Measurements from ENCODE around the gene ANKS1A. TPM values are rescaled to one million over a fixed set of nuclear protein-coding genes. Genes with fewer than 3 reads are reported as not detected.

Gene ANKS1A
- total and polyA plus RNA-seq, 2 experiments from 2014 or later: 12.1 to 31.9 TPM

DNA sequence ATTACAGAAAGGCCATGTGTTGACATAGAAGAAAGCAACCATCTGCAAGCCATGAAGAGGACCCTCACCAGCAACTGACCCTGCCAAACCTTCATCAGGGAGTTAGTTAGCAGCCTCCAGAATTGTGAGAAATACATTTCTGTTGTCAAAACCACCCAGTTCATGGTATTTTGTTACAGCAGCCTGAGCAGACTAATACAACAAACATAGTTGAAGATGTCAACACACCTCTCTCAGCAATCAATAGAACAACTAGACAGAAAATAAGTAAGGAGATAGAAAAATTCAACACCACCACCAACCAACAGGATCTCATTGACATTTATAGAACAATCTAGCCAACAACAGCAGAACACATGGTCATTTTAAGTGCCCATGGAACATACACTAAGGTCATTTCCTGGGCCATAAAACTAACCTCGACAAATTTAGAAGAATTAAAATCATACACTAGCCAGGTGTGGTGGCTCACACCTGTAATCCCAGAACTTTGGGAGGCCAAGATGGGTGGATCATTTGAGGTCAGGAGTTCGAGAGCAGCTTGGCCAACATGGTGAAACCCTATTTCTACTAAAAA is 219.3 kb downstream of the ANKS1A start:
- ATAC-seq: no peak
- Histone ChIP-seq H4K20me1 (replicated peaks; ENCODE audit: insufficient read depth) (no peaks in the 10 kb centered on the region), H3K27me3 (ENCODE audit: insufficient read depth) (no peaks in the 10 kb centered on the region), H2AFZ (no peak overlapping the region), H3K79me2 (replicated peaks; ENCODE audit: insufficient read depth) (no peaks in the 10 kb centered on the region), H3F3A (replicated peaks; ENCODE audit: low read depth) (no peaks in the 10 kb centered on the region), H3K27ac (ENCODE audit: low read depth) (no peak overlapping the region), H3K4me1 (ENCODE audit: insufficient read depth) (peaks cover 7% of the 10 kb centered on the region; the same call in 1 of the 2 replicates), H3K4me3 (no peak overlapping the region), H3K9me2 (ENCODE audit: insufficient read depth) (no peaks in the 10 kb centered on the region), H3K36me3 (ENCODE audit: insufficient read depth) (no peaks in the 10 kb centered on the region), H3K4me2 (no peak overlapping the region)
- Mint-ChIP-seq H3K27me3 (ENCODE audit: insufficient read depth, low read depth, poor library complexity) (no peaks in the 10 kb centered on the region), H3K9me3 (peaks cover 6% of the 10 kb centered on the region; the same call in 1 of the 3 replicates), H3K4me1 (no peaks in the 10 kb centered on the region; the same call in 2 of the 3 replicates), H3K36me3 (ENCODE audit: low read depth) (no peaks in the 10 kb centered on the region), H3K4me3 (no peak overlapping the region), H3K27ac (no peak overlapping the region)
- no peak for DNase-seq (ENCODE audit: low spot score)
- TF ChIP-seq POLR2AphosphoS5 (IDR thresholded peaks at IDR 0.05; ENCODE audit: low read depth) (no peak), ZNF331 (CRISPR knock-in tag; IDR thresholded peaks at IDR 0.05; ENCODE audit: low read depth) (no peak)

DNA sequence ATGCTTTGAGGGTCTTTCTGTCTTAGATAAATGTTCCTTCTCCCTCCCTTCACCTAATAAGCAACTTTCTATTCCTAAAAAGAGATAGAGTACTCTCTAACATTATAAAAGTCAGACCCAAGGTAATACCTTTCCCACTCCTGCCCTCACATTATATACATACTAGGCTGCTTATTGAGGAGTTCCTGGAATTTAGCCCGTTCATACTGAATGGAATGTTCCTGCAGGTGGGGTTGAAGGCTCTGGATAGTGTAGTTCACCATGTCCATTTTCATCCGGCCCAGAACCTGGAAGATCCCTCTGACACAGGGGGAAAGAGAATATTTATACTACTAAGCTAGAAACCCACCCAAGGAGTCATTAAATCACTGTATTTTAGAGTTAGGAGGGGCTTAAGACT is 231.7 kb downstream of the ANKS1A start:
- Histone ChIP-seq H3K27ac (ENCODE audit: low read depth) (no peak overlapping the region), H2AFZ (no peak overlapping the region), H3K4me1 (ENCODE audit: insufficient read depth) (no peaks in the 10 kb centered on the region), H3K79me2 (replicated peaks; ENCODE audit: insufficient read depth) (no peaks in the 10 kb centered on the region), H3K36me3 (ENCODE audit: insufficient read depth) (no peaks in the 10 kb centered on the region), H3K9me2 (ENCODE audit: insufficient read depth) (no peaks in the 10 kb centered on the region), H3K4me3 (no peak overlapping the region), H4K20me1 (replicated peaks; ENCODE audit: insufficient read depth) (no peaks in the 10 kb centered on the region), H3K4me2 (no peak overlapping the region), H3K27me3 (ENCODE audit: insufficient read depth) (no peaks in the 10 kb centered on the region), H3F3A (replicated peaks; ENCODE audit: low read depth) (no peaks in the 10 kb centered on the region)
- Mint-ChIP-seq H3K4me1 (no peaks in the 10 kb centered on the region), H3K27ac (no peak overlapping the region), H3K4me3 (no peak overlapping the region), H3K27me3 (ENCODE audit: insufficient read depth, low read depth, poor library complexity) (peaks cover 2% of the 10 kb centered on the region), H3K9me3 (no peaks in the 10 kb centered on the region), H3K36me3 (ENCODE audit: low read depth) (no peaks in the 10 kb centered on the region)
- ATAC-seq (no peak), DNase-seq (ENCODE audit: low spot score) (no peak)
- TF ChIP-seq, protein P1, sequence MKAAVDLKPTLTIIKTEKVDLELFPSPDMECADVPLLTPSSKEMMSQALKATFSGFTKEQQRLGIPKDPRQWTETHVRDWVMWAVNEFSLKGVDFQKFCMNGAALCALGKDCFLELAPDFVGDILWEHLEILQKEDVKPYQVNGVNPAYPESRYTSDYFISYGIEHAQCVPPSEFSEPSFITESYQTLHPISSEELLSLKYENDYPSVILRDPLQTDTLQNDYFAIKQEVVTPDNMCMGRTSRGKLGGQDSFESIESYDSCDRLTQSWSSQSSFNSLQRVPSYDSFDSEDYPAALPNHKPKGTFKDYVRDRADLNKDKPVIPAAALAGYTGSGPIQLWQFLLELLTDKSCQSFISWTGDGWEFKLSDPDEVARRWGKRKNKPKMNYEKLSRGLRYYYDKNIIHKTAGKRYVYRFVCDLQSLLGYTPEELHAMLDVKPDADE (IDR thresholded peaks at IDR 0.05): no peak
- TF ChIP-seq, protein P2, sequence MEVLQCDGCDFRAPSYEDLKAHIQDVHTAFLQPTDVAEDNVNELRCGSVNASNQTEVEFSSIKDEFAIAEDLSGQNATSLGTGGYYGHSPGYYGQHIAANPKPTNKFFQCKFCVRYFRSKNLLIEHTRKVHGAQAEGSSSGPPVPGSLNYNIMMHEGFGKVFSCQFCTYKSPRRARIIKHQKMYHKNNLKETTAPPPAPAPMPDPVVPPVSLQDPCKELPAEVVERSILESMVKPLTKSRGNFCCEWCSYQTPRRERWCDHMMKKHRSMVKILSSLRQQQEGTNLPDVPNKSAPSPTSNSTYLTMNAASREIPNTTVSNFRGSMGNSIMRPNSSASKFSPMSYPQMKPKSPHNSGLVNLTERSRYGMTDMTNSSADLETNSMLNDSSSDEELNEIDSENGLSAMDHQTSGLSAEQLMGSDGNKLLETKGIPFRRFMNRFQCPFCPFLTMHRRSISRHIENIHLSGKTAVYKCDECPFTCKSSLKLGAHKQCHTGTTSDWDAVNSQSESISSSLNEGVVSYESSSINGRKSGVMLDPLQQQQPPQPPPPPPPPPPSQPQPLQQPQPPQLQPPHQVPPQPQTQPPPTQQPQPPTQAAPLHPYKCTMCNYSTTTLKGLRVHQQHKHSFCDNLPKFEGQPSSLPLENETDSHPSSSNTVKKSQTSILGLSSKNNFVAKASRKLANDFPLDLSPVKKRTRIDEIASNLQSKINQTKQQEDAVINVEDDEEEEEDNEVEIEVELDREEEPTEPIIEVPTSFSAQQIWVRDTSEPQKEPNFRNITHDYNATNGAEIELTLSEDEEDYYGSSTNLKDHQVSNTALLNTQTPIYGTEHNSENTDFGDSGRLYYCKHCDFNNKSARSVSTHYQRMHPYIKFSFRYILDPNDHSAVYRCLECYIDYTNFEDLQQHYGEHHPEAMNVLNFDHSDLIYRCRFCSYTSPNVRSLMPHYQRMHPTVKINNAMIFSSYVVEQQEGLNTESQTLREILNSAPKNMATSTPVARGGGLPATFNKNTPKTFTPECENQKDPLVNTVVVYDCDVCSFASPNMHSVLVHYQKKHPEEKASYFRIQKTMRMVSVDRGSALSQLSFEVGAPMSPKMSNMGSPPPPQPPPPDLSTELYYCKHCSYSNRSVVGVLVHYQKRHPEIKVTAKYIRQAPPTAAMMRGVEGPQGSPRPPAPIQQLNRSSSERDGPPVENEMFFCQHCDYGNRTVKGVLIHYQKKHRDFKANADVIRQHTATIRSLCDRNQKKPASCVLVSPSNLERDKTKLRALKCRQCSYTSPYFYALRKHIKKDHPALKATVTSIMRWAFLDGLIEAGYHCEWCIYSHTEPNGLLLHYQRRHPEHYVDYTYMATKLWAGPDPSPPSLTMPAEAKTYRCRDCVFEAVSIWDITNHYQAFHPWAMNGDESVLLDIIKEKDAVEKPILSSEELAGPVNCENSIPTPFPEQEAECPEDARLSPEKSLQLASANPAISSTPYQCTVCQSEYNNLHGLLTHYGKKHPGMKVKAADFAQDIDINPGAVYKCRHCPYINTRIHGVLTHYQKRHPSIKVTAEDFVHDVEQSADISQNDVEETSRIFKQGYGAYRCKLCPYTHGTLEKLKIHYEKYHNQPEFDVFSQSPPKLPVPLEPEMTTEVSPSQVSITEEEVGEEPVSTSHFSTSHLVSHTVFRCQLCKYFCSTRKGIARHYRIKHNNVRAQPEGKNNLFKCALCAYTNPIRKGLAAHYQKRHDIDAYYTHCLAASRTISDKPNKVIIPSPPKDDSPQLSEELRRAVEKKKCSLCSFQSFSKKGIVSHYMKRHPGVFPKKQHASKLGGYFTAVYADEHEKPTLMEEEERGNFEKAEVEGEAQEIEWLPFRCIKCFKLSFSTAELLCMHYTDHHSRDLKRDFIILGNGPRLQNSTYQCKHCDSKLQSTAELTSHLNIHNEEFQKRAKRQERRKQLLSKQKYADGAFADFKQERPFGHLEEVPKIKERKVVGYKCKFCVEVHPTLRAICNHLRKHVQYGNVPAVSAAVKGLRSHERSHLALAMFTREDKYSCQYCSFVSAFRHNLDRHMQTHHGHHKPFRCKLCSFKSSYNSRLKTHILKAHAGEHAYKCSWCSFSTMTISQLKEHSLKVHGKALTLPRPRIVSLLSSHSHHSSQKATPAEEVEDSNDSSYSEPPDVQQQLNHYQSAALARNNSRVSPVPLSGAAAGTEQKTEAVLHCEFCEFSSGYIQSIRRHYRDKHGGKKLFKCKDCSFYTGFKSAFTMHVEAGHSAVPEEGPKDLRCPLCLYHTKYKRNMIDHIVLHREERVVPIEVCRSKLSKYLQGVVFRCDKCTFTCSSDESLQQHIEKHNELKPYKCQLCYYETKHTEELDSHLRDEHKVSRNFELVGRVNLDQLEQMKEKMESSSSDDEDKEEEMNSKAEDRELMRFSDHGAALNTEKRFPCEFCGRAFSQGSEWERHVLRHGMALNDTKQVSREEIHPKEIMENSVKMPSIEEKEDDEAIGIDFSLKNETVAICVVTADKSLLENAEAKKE (CRISPR knock-in tag; IDR thresholded peaks at IDR 0.05): no peak
- TF ChIP-seq, protein P3, sequence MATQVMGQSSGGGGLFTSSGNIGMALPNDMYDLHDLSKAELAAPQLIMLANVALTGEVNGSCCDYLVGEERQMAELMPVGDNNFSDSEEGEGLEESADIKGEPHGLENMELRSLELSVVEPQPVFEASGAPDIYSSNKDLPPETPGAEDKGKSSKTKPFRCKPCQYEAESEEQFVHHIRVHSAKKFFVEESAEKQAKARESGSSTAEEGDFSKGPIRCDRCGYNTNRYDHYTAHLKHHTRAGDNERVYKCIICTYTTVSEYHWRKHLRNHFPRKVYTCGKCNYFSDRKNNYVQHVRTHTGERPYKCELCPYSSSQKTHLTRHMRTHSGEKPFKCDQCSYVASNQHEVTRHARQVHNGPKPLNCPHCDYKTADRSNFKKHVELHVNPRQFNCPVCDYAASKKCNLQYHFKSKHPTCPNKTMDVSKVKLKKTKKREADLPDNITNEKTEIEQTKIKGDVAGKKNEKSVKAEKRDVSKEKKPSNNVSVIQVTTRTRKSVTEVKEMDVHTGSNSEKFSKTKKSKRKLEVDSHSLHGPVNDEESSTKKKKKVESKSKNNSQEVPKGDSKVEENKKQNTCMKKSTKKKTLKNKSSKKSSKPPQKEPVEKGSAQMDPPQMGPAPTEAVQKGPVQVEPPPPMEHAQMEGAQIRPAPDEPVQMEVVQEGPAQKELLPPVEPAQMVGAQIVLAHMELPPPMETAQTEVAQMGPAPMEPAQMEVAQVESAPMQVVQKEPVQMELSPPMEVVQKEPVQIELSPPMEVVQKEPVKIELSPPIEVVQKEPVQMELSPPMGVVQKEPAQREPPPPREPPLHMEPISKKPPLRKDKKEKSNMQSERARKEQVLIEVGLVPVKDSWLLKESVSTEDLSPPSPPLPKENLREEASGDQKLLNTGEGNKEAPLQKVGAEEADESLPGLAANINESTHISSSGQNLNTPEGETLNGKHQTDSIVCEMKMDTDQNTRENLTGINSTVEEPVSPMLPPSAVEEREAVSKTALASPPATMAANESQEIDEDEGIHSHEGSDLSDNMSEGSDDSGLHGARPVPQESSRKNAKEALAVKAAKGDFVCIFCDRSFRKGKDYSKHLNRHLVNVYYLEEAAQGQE (IDR thresholded peaks at IDR 0.05; ENCODE audit: unreplicated experiment): no peak
- no peak for TF ChIP-seq ZNF331 (CRISPR knock-in tag; IDR thresholded peaks at IDR 0.05; ENCODE audit: low read depth)

Measured in GM23338 (cell line).